Neural progenitor cell (in vitro differentiated cells): Measurements from ENCODE around the gene GPAM. TPM values are rescaled to one million over a fixed set of nuclear protein-coding genes. Genes with fewer than 3 reads are reported as not detected.

ENCODE experiments used
- DNase-seq: peaks from one replicate; pipeline ENCODE4 v3.0.0-alpha.2; 2016; ENCODE audit warnings: low spot score
- H2AFZ ChIP-seq: fragments of 200-600 bp; sonication (generic); replicated peaks from 2 replicates; pipeline ENCODE4 v1.6.1; 2016; ENCODE audit warnings: antibody characterized with exemption
- H3F3A ChIP-seq: fragments of 200-600 bp; sonication (generic); 2 replicates; pipeline ENCODE4 v1.6.1; 2016; ENCODE audit warnings: antibody characterized with exemption, low read depth
- H3K27ac ChIP-seq: fragments of 200-600 bp; sonication (generic); 2 replicates; pipeline ENCODE4 v1.5.1; 2016; ENCODE audit warnings: mild to moderate bottlenecking
- H3K27me3 ChIP-seq: fragments of 200-600 bp; sonication (generic); 2 replicates; pipeline ENCODE4 v1.6.1; 2016; ENCODE audit warnings: mild to moderate bottlenecking, moderate library complexity
- H3K36me3 ChIP-seq: fragments of 200-600 bp; sonication (generic); 2 replicates; pipeline ENCODE4 v1.5.1; 2016
- H3K4me1 ChIP-seq: fragments of 200-600 bp; sonication (generic); 2 replicates; pipeline ENCODE4 v1.6.1; 2016; ENCODE audit warnings: mixed run types
- H3K4me2 ChIP-seq: fragments of 200-600 bp; sonication (generic); 2 replicates; pipeline ENCODE4 v1.6.1; 2016
- H3K4me3 ChIP-seq: fragments of 200-600 bp; sonication (generic); 2 replicates; pipeline ENCODE4 v1.5.1; 2016
- H3K79me2 ChIP-seq: fragments of 200-600 bp; sonication (generic); 2 replicates; pipeline ENCODE4 v1.6.1; 2016; ENCODE audit warnings: low read depth
- H3K9ac ChIP-seq: fragments of 200-600 bp; sonication (generic); 2 replicates; pipeline ENCODE4 v1.6.1; 2016
- H3K9me3 ChIP-seq: fragments of 200-600 bp; sonication (generic); 2 replicates; pipeline ENCODE4 v1.5.1; 2016; ENCODE audit warnings: low read depth
- H4K20me1 ChIP-seq: fragments of 200-600 bp; sonication (generic); 2 replicates; pipeline ENCODE4 v1.6.1; 2016; ENCODE audit warnings: low read depth
- H3K27ac Mint-ChIP-seq: 3 replicates; pipeline ENCODE4 v1.8.0; 2021; ENCODE audit warnings: mixed read lengths
- H3K27me3 Mint-ChIP-seq: 2 replicates; pipeline ENCODE4 v1.8.0; 2022; ENCODE audit warnings: low read depth, mild to moderate bottlenecking, inconsistent platforms, moderate library complexity, mixed read lengths; ENCODE audit not compliant: insufficient read depth
- H3K36me3 Mint-ChIP-seq: 3 replicates; pipeline ENCODE4 v1.8.0; 2021; ENCODE audit warnings: mixed read lengths
- H3K4me1 Mint-ChIP-seq: 3 replicates; pipeline ENCODE4 v1.8.0; 2021; ENCODE audit warnings: mixed read lengths
- H3K4me3 Mint-ChIP-seq: 3 replicates; pipeline ENCODE4 v1.8.0; 2021; ENCODE audit warnings: mild to moderate bottlenecking, moderate library complexity, mixed read lengths
- H3K9me3 Mint-ChIP-seq: 3 replicates; pipeline ENCODE4 v1.8.0; 2020; ENCODE audit warnings: mixed read lengths
- CTCF ChIP-seq: fragments of 200-600 bp; sonication (generic); IDR thresholded peaks from 2 replicates; pipeline ENCODE4 v1.5.1; 2017; ENCODE audit warnings: antibody characterized with exemption, mild to moderate bottlenecking
- EZH2 ChIP-seq: fragments of 200-600 bp; sonication (generic); IDR thresholded peaks from 2 replicates; pipeline ENCODE4 v1.6.1; 2017; ENCODE audit warnings: antibody characterized with exemption, mild to moderate bottlenecking, moderate library complexity
- EZH2phosphoT487 ChIP-seq: fragments of 200-600 bp; sonication (generic); IDR thresholded peaks from 2 replicates; pipeline ENCODE4 v1.6.1; 2017; ENCODE audit warnings: antibody characterized with exemption
- total RNA-seq: library from RNA; depleted of rRNA; stranded (reverse); fragments of >200 nt; gene quantifications from 2 replicates; pipeline ENCODE4 v1.2.3, GENCODE V29; 2015; ENCODE audit warnings: low replicate concordance

Gene GPAM
- total RNA-seq, 1 donor from 2014 or later: 18.9 TPM

- no peaks in the 10 kb centered on the region for H3K27me3 Mint-ChIP-seq
- H4K20me1 ChIP-seq: no peaks in the 10 kb centered on the region
- H3K4me3 Mint-ChIP-seq: no peak overlapping the region
- no peaks in the 10 kb centered on the region for H3K79me2 ChIP-seq
- peaks cover 6% of the 10 kb centered on the region for H3K9me3 Mint-ChIP-seq
- H2AFZ ChIP-seq: no peak overlapping the region
- no peaks in the 10 kb centered on the region for H3K27me3 ChIP-seq
- no peak for TF ChIP-seq EZH2phosphoT487
- TF ChIP-seq CTCF: no peak
- TF ChIP-seq EZH2: no peak
- no peak overlapping the region for H3K9ac ChIP-seq
- no peak overlapping the region for H3K27ac ChIP-seq
- H3K36me3 ChIP-seq: no peaks in the 10 kb centered on the region
- peaks cover 7% of the 10 kb centered on the region for H3K4me1 ChIP-seq
- H3F3A ChIP-seq: peaks cover 6% of the 10 kb centered on the region
- peak overlapping the region; percentile 46 for H3K27ac Mint-ChIP-seq
- H3K4me3 ChIP-seq: no peak overlapping the region
- H3K4me1 Mint-ChIP-seq: peaks cover 31% of the 10 kb centered on the region
- no peak overlapping the region for H3K4me2 ChIP-seq
- H3K36me3 Mint-ChIP-seq: no peaks in the 10 kb centered on the region
- DNase-seq: no peak
- H3K9me3 ChIP-seq: no peaks in the 10 kb centered on the region
Observed at GRCh38 chr10:112208997-112209396, 25.4 kb upstream of the GPAM start.

DNA sequence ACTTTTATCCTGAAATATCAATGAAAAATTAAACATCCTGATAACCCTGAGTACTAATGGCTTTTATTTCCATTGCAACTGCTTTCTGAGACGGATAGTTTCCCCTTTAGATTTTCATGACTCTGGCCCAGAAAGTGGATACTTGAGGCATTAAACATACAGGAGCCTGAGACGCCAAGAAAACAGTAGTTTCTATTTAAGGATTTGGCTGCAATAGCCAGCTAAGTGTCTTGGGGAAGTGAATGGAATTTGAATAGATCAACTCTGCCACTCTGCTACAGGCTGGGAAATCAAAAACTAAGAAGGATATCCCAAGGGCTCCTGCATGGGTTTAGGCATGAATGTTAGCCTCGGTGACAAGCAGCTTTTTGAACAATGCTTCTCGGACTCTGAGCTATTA lies 24.7 kb upstream of the GPAM start:
- Histone ChIP-seq H3K36me3 (no peaks in the 10 kb centered on the region), H3K27me3 (no peaks in the 10 kb centered on the region), H3K4me3 (no peak overlapping the region), H3K4me1 (peaks cover 3% of the 10 kb centered on the region), H3K9me3 (no peaks in the 10 kb centered on the region), H3K9ac (no peak overlapping the region), H4K20me1 (no peaks in the 10 kb centered on the region), H3K4me2 (no peak overlapping the region), H2AFZ (no peak overlapping the region), H3F3A (peaks cover 6% of the 10 kb centered on the region), H3K79me2 (no peaks in the 10 kb centered on the region), H3K27ac (no peak overlapping the region)
- no peaks in the 10 kb centered on the region for H3K36me3 Mint-ChIP-seq
- TF ChIP-seq CTCF: no peak
- peaks cover 26% of the 10 kb centered on the region for H3K4me1 Mint-ChIP-seq
- no peak for DNase-seq
- peaks cover 6% of the 10 kb centered on the region for H3K9me3 Mint-ChIP-seq
- no peak overlapping the region for H3K27ac Mint-ChIP-seq
- H3K4me3 Mint-ChIP-seq: no peak overlapping the region
- H3K27me3 Mint-ChIP-seq: no peaks in the 10 kb centered on the region

- Histone ChIP-seq H4K20me1 (no peaks in the 10 kb centered on the region), H3K9me3 (no peaks in the 10 kb centered on the region), H3K36me3 (no peaks in the 10 kb centered on the region), H3K4me2 (no peak overlapping the region), H3F3A (no peaks in the 10 kb centered on the region), H3K9ac (no peak overlapping the region), H3K27ac (no peak overlapping the region), H3K27me3 (no peaks in the 10 kb centered on the region), H3K4me1 (no peaks in the 10 kb centered on the region), H3K4me3 (no peak overlapping the region), H2AFZ (no peak overlapping the region), H3K79me2 (no peaks in the 10 kb centered on the region)
- no peak for DNase-seq
- Mint-ChIP-seq H3K9me3 (peaks cover 6% of the 10 kb centered on the region), H3K27ac (no peak overlapping the region), H3K36me3 (no peaks in the 10 kb centered on the region), H3K27me3 (peaks cover 3% of the 10 kb centered on the region), H3K4me1 (no peaks in the 10 kb centered on the region), H3K4me3 (no peak overlapping the region)
- TF ChIP-seq EZH2phosphoT487 (no peak), CTCF (no peak), EZH2 (no peak)
Observed at GRCh38 chr10:112203328-112204076, 19.9 kb upstream of the GPAM start.
